ENCODE measurements around the gene RNF157. TPM values are rescaled to one million over a fixed set of nuclear protein-coding genes. Genes with fewer than 3 reads are reported as not detected.

Gene RNF157
- total RNA-seq, 1 donor from 2014 or later = 8.8 TPM

DNA sequence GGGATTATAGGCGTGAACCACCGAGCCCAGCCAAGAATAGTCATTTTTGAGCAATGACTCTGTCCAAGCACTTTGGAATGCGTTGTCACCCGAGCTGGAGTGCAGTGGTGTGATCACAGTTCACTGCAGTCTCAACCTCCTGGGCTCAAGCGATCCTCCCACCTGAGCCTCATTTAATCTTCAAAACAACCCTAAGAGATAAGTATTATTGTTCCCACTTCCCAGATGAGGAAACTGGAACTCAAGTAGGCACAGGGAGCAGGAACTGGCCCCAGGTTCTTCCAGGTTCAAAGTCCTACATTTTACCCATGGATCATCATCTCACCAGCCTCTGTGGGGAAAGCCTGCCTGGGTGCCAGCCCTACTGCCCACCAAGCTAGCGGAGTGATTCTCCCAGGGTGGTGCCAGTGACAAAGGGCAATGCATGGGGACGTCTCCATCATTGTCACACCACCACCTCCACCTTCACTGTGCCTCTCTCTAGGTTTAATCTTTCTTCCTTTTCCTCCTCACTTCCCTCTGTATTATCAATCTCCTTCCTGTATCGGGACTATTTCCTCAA lies 11.3 kb upstream of the RNF157 start:
- Histone ChIP-seq H3K27me3 (no peaks in the 10 kb centered on the region), H3K4me3 (no peak overlapping the region), H3K36me3 (no peaks in the 10 kb centered on the region), H3K9me3 (no peaks in the 10 kb centered on the region), H3K4me1 (peaks cover 12% of the 10 kb centered on the region), H3K27ac (peak overlapping the region; percentile 63)
- TF ChIP-seq POLR2A (IDR thresholded peaks at IDR 0.05) (no peak), POLR2AphosphoS5 (IDR thresholded peaks at IDR 0.05; ENCODE audit: insufficient read depth in 1 of 2, low read depth in 1 of 2) (no peak)
- TF ChIP-seq, protein P1, sequence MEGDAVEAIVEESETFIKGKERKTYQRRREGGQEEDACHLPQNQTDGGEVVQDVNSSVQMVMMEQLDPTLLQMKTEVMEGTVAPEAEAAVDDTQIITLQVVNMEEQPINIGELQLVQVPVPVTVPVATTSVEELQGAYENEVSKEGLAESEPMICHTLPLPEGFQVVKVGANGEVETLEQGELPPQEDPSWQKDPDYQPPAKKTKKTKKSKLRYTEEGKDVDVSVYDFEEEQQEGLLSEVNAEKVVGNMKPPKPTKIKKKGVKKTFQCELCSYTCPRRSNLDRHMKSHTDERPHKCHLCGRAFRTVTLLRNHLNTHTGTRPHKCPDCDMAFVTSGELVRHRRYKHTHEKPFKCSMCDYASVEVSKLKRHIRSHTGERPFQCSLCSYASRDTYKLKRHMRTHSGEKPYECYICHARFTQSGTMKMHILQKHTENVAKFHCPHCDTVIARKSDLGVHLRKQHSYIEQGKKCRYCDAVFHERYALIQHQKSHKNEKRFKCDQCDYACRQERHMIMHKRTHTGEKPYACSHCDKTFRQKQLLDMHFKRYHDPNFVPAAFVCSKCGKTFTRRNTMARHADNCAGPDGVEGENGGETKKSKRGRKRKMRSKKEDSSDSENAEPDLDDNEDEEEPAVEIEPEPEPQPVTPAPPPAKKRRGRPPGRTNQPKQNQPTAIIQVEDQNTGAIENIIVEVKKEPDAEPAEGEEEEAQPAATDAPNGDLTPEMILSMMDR (IDR thresholded peaks at IDR 0.05) = no peak
- no peak for DNase-seq (ENCODE audit: extremely low spot score in 2 of 2)
- intact Hi-C loops (cut with DNase I) = no loop called here

- no peak for DNase-seq (ENCODE audit: extremely low spot score in 2 of 2)
- Histone ChIP-seq H3K9me3 (no peaks in the 10 kb centered on the region), H3K27ac (no peak overlapping the region), H3K4me1 (peaks cover 12% of the 10 kb centered on the region), H3K36me3 (no peaks in the 10 kb centered on the region), H3K4me3 (no peak overlapping the region), H3K27me3 (no peaks in the 10 kb centered on the region)
- intact Hi-C loops (cut with DNase I) = no loop called here
- no peak for TF ChIP-seq POLR2A (IDR thresholded peaks at IDR 0.05)
- TF ChIP-seq, protein P1 (IDR thresholded peaks at IDR 0.05) = no peak
Observed at GRCh38 chr17:76250141-76250540, 9.8 kb upstream of the RNF157 start.

DNA sequence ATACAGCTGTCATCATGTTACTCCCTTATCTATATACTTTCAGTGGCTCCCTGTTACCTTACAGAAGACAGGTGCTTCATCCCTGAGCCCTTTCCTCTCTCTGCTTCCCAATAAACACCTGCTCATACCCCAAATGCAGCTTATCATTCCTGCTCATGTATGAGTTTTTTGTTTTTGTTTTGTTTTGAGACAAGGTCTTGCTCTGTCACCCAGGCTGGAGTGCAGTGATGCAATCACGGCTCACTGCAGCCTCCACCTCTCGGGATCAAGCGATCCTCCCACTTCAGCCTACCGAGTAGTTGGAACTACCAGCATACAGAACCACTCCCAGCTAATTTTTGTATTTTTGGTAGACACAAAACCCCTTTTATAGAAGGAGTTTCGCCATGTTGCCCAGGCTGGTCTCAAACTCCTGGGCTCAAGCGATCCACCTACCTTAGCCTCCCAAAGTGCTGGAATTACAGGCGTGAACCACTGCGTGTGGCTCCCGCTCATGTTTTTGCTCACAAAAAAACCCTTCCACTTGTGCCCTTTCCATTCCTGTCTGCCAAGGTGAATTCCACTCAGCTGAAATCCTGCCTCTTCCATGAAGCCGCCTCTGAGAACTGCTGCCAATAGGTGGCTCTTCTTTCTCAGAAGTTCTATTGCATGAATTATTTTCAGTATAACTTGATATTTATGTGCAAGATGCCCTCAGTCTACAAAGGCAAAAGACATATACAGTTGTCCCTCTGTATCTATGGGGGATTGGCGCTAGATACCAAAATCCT lies 7.9 kb upstream of the RNF157 start:
- Histone ChIP-seq H3K36me3 (no peaks in the 10 kb centered on the region), H3K27me3 (no peaks in the 10 kb centered on the region), H3K27ac (no peak overlapping the region), H3K9me3 (no peaks in the 10 kb centered on the region), H3K4me1 (peaks cover 12% of the 10 kb centered on the region), H3K4me3 (no peak overlapping the region)
- TF ChIP-seq POLR2A (IDR thresholded peaks at IDR 0.05) (no peak), POLR2AphosphoS5 (IDR thresholded peaks at IDR 0.05; ENCODE audit: insufficient read depth in 1 of 2, low read depth in 1 of 2) (no peak)
- TF ChIP-seq, protein P1 (IDR thresholded peaks at IDR 0.05) = no peak
- intact Hi-C loops (cut with DNase I) = no loop called here
- no peak for DNase-seq (ENCODE audit: extremely low spot score in 2 of 2)

GRCh38 chr17:76247304-76247703 lies 7.0 kb upstream of the RNF157 start:
- H3K27ac ChIP-seq = no peak overlapping the region
- H3K4me3 ChIP-seq = no peak overlapping the region
- H3K4me1 ChIP-seq = peaks cover 10% of the 10 kb centered on the region
- no peaks in the 10 kb centered on the region for H3K9me3 ChIP-seq
- no peak for DNase-seq (ENCODE audit: extremely low spot score in 2 of 2)
- H3K27me3 ChIP-seq = no peaks in the 10 kb centered on the region
- no peaks in the 10 kb centered on the region for H3K36me3 ChIP-seq
- intact Hi-C loops (cut with DNase I) = no loop called here
- TF ChIP-seq, protein P1 (IDR thresholded peaks at IDR 0.05) = no peak
- TF ChIP-seq POLR2A (IDR thresholded peaks at IDR 0.05) (no peak), POLR2AphosphoS5 (IDR thresholded peaks at IDR 0.05; ENCODE audit: insufficient read depth in 1 of 2, low read depth in 1 of 2) (no peak)
